Body of pancreas (tissue), 4 donors: ENCODE measurements around the gene DUSP12. TPM values are rescaled to one million over a fixed set of nuclear protein-coding genes. Genes with fewer than 3 reads are reported as not detected.

ENCODE experiments used
- ATAC-seq: fragments of 150-250 bp; one replicate; pipeline ENCODE4 v1.9.1; 2016
- DNase-seq, 4 donors: peaks; one replicate each; pipeline ENCODE4 v3.0.0-alpha.2; 2019
- H3K27ac ChIP-seq, 4 donors: fragments of 200-600 bp; sonication (generic); 1 replicate in 3 of 4; 2 replicates in 1 of 4; pipeline versions ENCODE4 v1.5.1 to v1.6.1; 2016 to 2019; ENCODE audit warnings: mild to moderate bottlenecking in 1 of 4, mixed read lengths in 1 of 4, moderate library complexity in 1 of 4
- H3K27me3 ChIP-seq, 2 donors: fragments of 200-600 bp; sonication (generic); one replicate each; pipeline ENCODE4 v1.6.0; 2016; ENCODE audit warnings: mild to moderate bottlenecking in 1 of 2
- H3K36me3 ChIP-seq, 2 donors: fragments of 200-600 bp; sonication (generic); replicated peaks in 1 of 2; 2 replicates each; pipeline ENCODE4 v1.5.1; 2016; ENCODE audit warnings: low read depth in 2 of 2; ENCODE audit not compliant: insufficient read depth in 1 of 2
- H3K4me1 ChIP-seq: fragments of 200-600 bp; sonication (generic); one replicate; pipeline ENCODE4 v1.6.0; 2016
- H3K4me3 ChIP-seq, 2 donors: fragments of 200-600 bp; sonication (generic); 1 replicate in 1 of 2; 2 replicates in 1 of 2; pipeline ENCODE4 v1.5.1; 2016 to 2019
- H3K9me3 ChIP-seq, 3 donors: fragments of 200-600 bp; sonication (generic); 1 replicate in 2 of 3; 2 replicates in 1 of 3; pipeline ENCODE4 v1.5.1; 2016
- POLR2A ChIP-seq, 3 donors: fragments of 450-650 bp; IDR thresholded peaks; one replicate each; pipeline ENCODE4 v1.6.1; 2016; ENCODE audit warnings: antibody characterized with exemption in 3 of 3, mild to moderate bottlenecking in 2 of 3
- WGBS, 2 donors: methylation state at CpG; one replicate each; pipeline ENCODE4 v1.1.5; 2017; 5-methylcytosine and 5-hydroxymethylcytosine counted together
- intact Hi-C: fragments of 100-400 bp; cut with DNase I; formaldehyde crosslinking; loops from one replicate; pipeline ENCODE4 v1.15.1; 2023
- total RNA-seq, 2 donors: library from RNA; depleted of rRNA; stranded (reverse); fragments of >200 nt; gene quantifications; one replicate each; pipeline ENCODE4 v1.1.0, GENCODE V29; 2016
- TF ChIP-seq, protein P1 (sequence below), 7 experiments: fragments of 450-650 bp in 4 of 7; fragments of 200-600 bp in 3 of 7; sonication (generic) in 3 of 7; IDR thresholded peaks; one replicate each; pipeline ENCODE4 v1.5.1; 2016 to 2019; ENCODE audit warnings: antibody characterized with exemption in 7 of 7

DUSP12 gene
- total RNA-seq, 2 donors from 2014 or later: 8.2 to 23.3 TPM

GRCh38 chr1:161731241-161731640, 18.3 kb upstream of the DUSP12 start:
- no peak for TF ChIP-seq POLR2A (IDR thresholded peaks at IDR 0.05)
- TF ChIP-seq, protein P1, sequence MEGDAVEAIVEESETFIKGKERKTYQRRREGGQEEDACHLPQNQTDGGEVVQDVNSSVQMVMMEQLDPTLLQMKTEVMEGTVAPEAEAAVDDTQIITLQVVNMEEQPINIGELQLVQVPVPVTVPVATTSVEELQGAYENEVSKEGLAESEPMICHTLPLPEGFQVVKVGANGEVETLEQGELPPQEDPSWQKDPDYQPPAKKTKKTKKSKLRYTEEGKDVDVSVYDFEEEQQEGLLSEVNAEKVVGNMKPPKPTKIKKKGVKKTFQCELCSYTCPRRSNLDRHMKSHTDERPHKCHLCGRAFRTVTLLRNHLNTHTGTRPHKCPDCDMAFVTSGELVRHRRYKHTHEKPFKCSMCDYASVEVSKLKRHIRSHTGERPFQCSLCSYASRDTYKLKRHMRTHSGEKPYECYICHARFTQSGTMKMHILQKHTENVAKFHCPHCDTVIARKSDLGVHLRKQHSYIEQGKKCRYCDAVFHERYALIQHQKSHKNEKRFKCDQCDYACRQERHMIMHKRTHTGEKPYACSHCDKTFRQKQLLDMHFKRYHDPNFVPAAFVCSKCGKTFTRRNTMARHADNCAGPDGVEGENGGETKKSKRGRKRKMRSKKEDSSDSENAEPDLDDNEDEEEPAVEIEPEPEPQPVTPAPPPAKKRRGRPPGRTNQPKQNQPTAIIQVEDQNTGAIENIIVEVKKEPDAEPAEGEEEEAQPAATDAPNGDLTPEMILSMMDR (IDR thresholded peaks at IDR 0.05): no peak
- Histone ChIP-seq H3K36me3 (no peaks in the 10 kb centered on the region), H3K27me3 (no peaks in the 10 kb centered on the region), H3K27ac (no peak overlapping the region), H3K9me3 (no peaks in the 10 kb centered on the region), H3K4me1 (peaks cover 8% of the 10 kb centered on the region), H3K4me3 (no peak overlapping the region)
- ATAC-seq: no peak
- 64 to 66% methylated on average over 6 of the region's 6 CpGs for WGBS, 2 donors
- no peak for DNase-seq
- intact Hi-C loops: no loop called here

DNA sequence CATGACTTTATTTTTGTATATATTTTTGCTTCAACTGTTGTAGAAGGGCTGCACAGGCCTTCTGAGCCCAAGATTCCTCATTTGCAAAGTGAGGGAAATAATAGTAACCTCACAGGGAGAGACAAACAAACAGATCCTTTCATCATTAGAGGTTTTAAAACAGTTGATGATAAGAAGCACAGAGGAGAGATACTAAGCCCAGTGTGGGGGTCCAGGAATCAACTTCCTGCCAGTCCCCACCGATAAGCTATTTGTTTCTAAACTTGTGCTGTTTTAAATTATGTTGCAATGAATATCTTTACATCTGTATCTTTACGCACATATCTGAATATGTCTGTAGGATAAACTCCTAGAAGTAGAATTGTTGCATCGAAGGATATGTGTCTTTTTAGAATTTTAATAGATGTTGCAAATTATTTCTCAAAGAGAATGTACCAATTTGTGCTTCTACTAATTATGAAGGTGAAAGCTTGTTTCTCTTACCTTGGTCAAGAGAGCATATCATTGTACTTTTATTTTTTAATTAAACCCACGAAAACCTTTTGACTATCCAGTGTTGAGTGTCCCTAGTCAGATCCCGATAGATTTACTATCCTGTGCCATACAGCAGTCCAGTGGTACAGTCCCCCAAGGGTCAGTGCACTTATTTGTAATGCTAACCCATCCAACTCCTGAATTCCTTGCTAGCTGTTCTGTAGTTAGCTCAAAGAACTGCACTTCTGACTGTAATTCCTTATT, 17.4 kb upstream of the DUSP12 start:
- no peak for ATAC-seq
- WGBS, 2 donors: 68 to 73% methylated on average over 5 of the region's 5 CpGs

DNA sequence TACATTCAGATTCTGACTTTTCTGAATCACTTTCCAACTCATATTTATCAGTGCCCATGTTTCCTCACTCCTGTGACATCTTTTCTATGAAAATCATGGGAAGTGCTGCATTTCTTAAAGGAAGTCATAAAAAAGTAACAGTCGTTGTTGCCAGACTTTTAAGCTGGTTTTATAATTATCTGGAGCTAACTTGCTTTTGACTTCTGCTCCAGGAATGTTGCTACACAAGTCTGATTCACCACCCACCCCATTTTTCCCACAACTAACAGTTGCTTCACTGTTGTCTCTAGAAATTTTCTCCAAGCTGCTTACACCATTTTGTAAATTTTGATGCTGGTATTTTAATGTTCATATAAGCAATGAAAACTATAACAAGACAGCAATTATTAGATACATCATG, 16.1 kb upstream of the DUSP12 start:
- Histone ChIP-seq H3K36me3 (no peaks in the 10 kb centered on the region), H3K27me3 (no peaks in the 10 kb centered on the region), H3K9me3 (no peaks in the 10 kb centered on the region), H3K4me3 (no peak overlapping the region), H3K27ac (no peak overlapping the region), H3K4me1 (no peaks in the 10 kb centered on the region)
- no peak for ATAC-seq
- no peak for TF ChIP-seq POLR2A (IDR thresholded peaks at IDR 0.05)
- TF ChIP-seq, protein P1 (IDR thresholded peaks at IDR 0.05): no peak
- no peak for DNase-seq
- 0% methylated on average over 1 of the region's 1 CpG for WGBS, 2 donors
- intact Hi-C loops: no loop called here

More for the DNA sequence above, 17.4 kb upstream of the DUSP12 start:
- H3K4me1 ChIP-seq: peaks cover 8% of the 10 kb centered on the region
- no peaks in the 10 kb centered on the region for H3K9me3 ChIP-seq
- TF ChIP-seq POLR2A (IDR thresholded peaks at IDR 0.05): no peak
- TF ChIP-seq, protein P1 (IDR thresholded peaks at IDR 0.05): no peak
- H3K36me3 ChIP-seq: no peaks in the 10 kb centered on the region
- H3K27me3 ChIP-seq: no peaks in the 10 kb centered on the region
- no peak for DNase-seq
- H3K27ac ChIP-seq: no peak overlapping the region
- no peak overlapping the region for H3K4me3 ChIP-seq
- intact Hi-C loops: no loop called here

- H3K4me1 ChIP-seq: no peaks in the 10 kb centered on the region
- ATAC-seq (no peak), DNase-seq (no peak)
- intact Hi-C loops: no loop called here
- no peak overlapping the region for H3K4me3 ChIP-seq
- H3K9me3 ChIP-seq: no peaks in the 10 kb centered on the region
- H3K36me3 ChIP-seq: no peaks in the 10 kb centered on the region
- 80 to 81% methylated on average over 3 of the region's 3 CpGs for WGBS, 2 donors
- TF ChIP-seq, protein P1 (IDR thresholded peaks at IDR 0.05): no peak
- no peak for TF ChIP-seq POLR2A (IDR thresholded peaks at IDR 0.05)
- H3K27ac ChIP-seq: no peak overlapping the region
- no peaks in the 10 kb centered on the region for H3K27me3 ChIP-seq
Observed at GRCh38 chr1:161735837-161736236, 13.7 kb upstream of the DUSP12 start.
